H9 (cell line): Measurements from ENCODE around the gene ZNF202. TPM values are rescaled to one million over a fixed set of nuclear protein-coding genes. Genes with fewer than 3 reads are reported as not detected.
A peak's percentile ranks its signal among the peaks of the same experiment; 100 is the strongest.

Source experiments
- DNase-seq: peaks from one replicate; pipeline ENCODE4 v3.0.0-alpha.2; 2017
- H2AFZ ChIP-seq: one replicate; pipeline ENCODE4 v1.6.1; 2013; ENCODE audit warnings: mild to moderate bottlenecking, low read length, control low read depth, moderate library complexity
- H2AK5ac ChIP-seq: 2 replicates; pipeline ENCODE4 v1.6.1; 2013; ENCODE audit warnings: low read length, control low read depth, mixed read lengths; ENCODE audit not compliant: insufficient read length
- H2BK120ac ChIP-seq: one replicate; pipeline ENCODE4 v1.6.1; 2013; ENCODE audit warnings: low read depth, mild to moderate bottlenecking, low read length, control low read depth, inconsistent platforms; ENCODE audit not compliant: poor library complexity, severe bottlenecking
- H2BK12ac ChIP-seq: 2 replicates; pipeline ENCODE4 v1.6.1; 2013; ENCODE audit warnings: low read length, control low read depth, mixed read lengths, low read depth; ENCODE audit not compliant: insufficient read length
- H2BK15ac ChIP-seq: 2 replicates; pipeline ENCODE4 v1.6.1; 2013; ENCODE audit warnings: low read depth, low read length, control low read depth
- H2BK20ac ChIP-seq: one replicate; pipeline ENCODE4 v1.6.1; 2013; ENCODE audit warnings: low read depth, mild to moderate bottlenecking, low read length, control low read depth, inconsistent platforms; ENCODE audit not compliant: poor library complexity, severe bottlenecking
- H2BK5ac ChIP-seq: 2 replicates; pipeline ENCODE4 v1.6.1; 2013; ENCODE audit warnings: low read length, control low read depth, mixed read lengths; ENCODE audit not compliant: insufficient read length
- H3K14ac ChIP-seq: 2 replicates; pipeline ENCODE4 v1.6.1; 2013; ENCODE audit warnings: low read length, control low read depth; ENCODE audit not compliant: insufficient read depth
- H3K18ac ChIP-seq: 2 replicates; pipeline ENCODE4 v1.6.1; 2013; ENCODE audit warnings: low read depth, mild to moderate bottlenecking, mixed read lengths, low read length, control low read depth; ENCODE audit not compliant: insufficient read length
- H3K23ac ChIP-seq: 2 replicates; pipeline ENCODE4 v1.6.1; 2013; ENCODE audit warnings: low read length, control low read depth, mixed read lengths, low read depth; ENCODE audit not compliant: insufficient read length
- H3K23me2 ChIP-seq: 2 replicates; pipeline ENCODE4 v1.6.1; 2013; ENCODE audit warnings: low read depth, mild to moderate bottlenecking, mixed read lengths, low read length, control low read depth; ENCODE audit not compliant: insufficient read length, poor library complexity, severe bottlenecking
- H3K27ac ChIP-seq: 2 replicates; pipeline ENCODE4 v1.5.1; 2013; ENCODE audit warnings: low read length, control low read depth, mixed read lengths, low read depth; ENCODE audit not compliant: insufficient read length
- H3K27me3 ChIP-seq: 2 replicates; pipeline ENCODE4 v1.6.1; 2013; ENCODE audit warnings: low read length, control low read depth, inconsistent platforms; ENCODE audit not compliant: insufficient read depth
- H3K4ac ChIP-seq: 2 replicates; pipeline ENCODE4 v1.6.1; 2013; ENCODE audit warnings: low read depth, mild to moderate bottlenecking, control low read depth, inconsistent platforms, low read length, moderate library complexity
- H3K4me1 ChIP-seq: 2 replicates; pipeline ENCODE4 v1.6.1; 2013; ENCODE audit warnings: low read length, control low read depth, inconsistent platforms; ENCODE audit not compliant: insufficient read depth
- H3K4me2 ChIP-seq: 2 replicates; pipeline ENCODE4 v1.6.1; 2013; ENCODE audit warnings: low read length, control low read depth, mixed read lengths; ENCODE audit not compliant: insufficient read length, insufficient read depth
- H3K56ac ChIP-seq: 2 replicates; pipeline ENCODE4 v1.6.1; 2013; ENCODE audit warnings: low read depth, mild to moderate bottlenecking, mixed read lengths, low read length, control low read depth; ENCODE audit not compliant: insufficient read length
- H3K79me1 ChIP-seq: 2 replicates; pipeline ENCODE4 v1.6.1; 2013; ENCODE audit warnings: low read depth, mild to moderate bottlenecking, moderate library complexity, low read length, control low read depth, inconsistent platforms; ENCODE audit not compliant: insufficient read depth, poor library complexity, severe bottlenecking
- H3K79me2 ChIP-seq: 2 replicates; pipeline ENCODE4 v1.6.1; 2013; ENCODE audit warnings: low read length, control low read depth, inconsistent platforms; ENCODE audit not compliant: insufficient read depth
- H3K9ac ChIP-seq: 2 replicates; pipeline ENCODE4 v1.6.1; 2013; ENCODE audit warnings: low read length, control low read depth, mixed read lengths; ENCODE audit not compliant: insufficient read length; ENCODE audit errors: extremely low read depth
- H3K9me3 ChIP-seq: one replicate; pipeline ENCODE4 v1.6.1; 2013; ENCODE audit warnings: low read depth, low read length, inconsistent platforms; ENCODE audit not compliant: control insufficient read depth
- H3T11ph ChIP-seq: one replicate; pipeline ENCODE4 v1.6.1; 2013; ENCODE audit warnings: mild to moderate bottlenecking, low read length, control low read depth, inconsistent platforms
- H4K20me1 ChIP-seq: one replicate; pipeline ENCODE4 v1.6.1; 2013; ENCODE audit not compliant: control insufficient read depth, insufficient read length, insufficient read depth
- H4K5ac ChIP-seq: 2 replicates; pipeline ENCODE4 v1.6.1; 2013; ENCODE audit warnings: low read depth, mild to moderate bottlenecking, mixed read lengths, low read length, control low read depth; ENCODE audit not compliant: insufficient read length
- H4K8ac ChIP-seq: replicated peaks from 2 replicates; pipeline ENCODE4 v1.6.1; 2013; ENCODE audit warnings: low read length, control low read depth, mixed read lengths, low read depth; ENCODE audit not compliant: insufficient read length
- H4K91ac ChIP-seq: 2 replicates; pipeline ENCODE4 v1.6.1; 2013; ENCODE audit warnings: low read depth, mild to moderate bottlenecking, moderate library complexity, mixed read lengths, low read length, control low read depth; ENCODE audit not compliant: insufficient read length
- H3K27ac Mint-ChIP-seq, 3 experiments: 2 replicates in 2 of 3; 3 replicates in 1 of 3; pipeline ENCODE4 v1.8.0; 2020 to 2021; ENCODE audit warnings: mixed read lengths in 3 of 3, mild to moderate bottlenecking in 1 of 3, moderate library complexity in 1 of 3
- H3K27me3 Mint-ChIP-seq: 2 replicates; pipeline ENCODE4 v1.8.0; 2021; ENCODE audit warnings: low read depth, mild to moderate bottlenecking, moderate library complexity, mixed read lengths
- H3K36me3 Mint-ChIP-seq, 3 experiments: 2 replicates in 2 of 3; 3 replicates in 1 of 3; pipeline ENCODE4 v1.8.0; 2020 to 2021; ENCODE audit warnings: low read depth in 3 of 3, mixed read lengths in 3 of 3; ENCODE audit not compliant: insufficient read depth in 1 of 3
- H3K4me1 Mint-ChIP-seq, 2 experiments: 2 replicates each; pipeline ENCODE4 v1.8.0; 2020; ENCODE audit warnings: mixed read lengths in 2 of 2
- H3K4me3 Mint-ChIP-seq, 2 experiments: 2 replicates in 1 of 2; 3 replicates in 1 of 2; pipeline ENCODE4 v1.8.0; 2020 to 2021; ENCODE audit warnings: mild to moderate bottlenecking in 2 of 2, mixed read lengths in 2 of 2, moderate library complexity in 1 of 2
- H3K9me3 Mint-ChIP-seq, 2 experiments: 2 replicates in 1 of 2; 3 replicates in 1 of 2; pipeline ENCODE4 v1.8.0; 2020; ENCODE audit warnings: mild to moderate bottlenecking in 2 of 2, mixed read lengths in 2 of 2, moderate library complexity in 1 of 2
- WGBS: extraction: QIAGEN DNeasy Blood & Tissue Kit; methylation state at CpG from one replicate; pipeline ENCODE4 v1.1.7; 2013; ENCODE audit warnings: missing lambda C conversion rate, low lambda C conversion rate, mixed read lengths; ENCODE audit not compliant: insufficient read length; ENCODE audit errors: extremely low coverage; 5-methylcytosine and 5-hydroxymethylcytosine counted together
- long read RNA-seq: library from polyadenylated mRNA; unstranded; transcript quantifications from one replicate; pipeline ENCODE4 v2.0.0, GENCODE V29; 2020
- total RNA-seq: library from RNA; stranded (reverse); gene quantifications from 2 replicates; pipeline ENCODE4 v1.2.1, GENCODE V29; 2021
- TF ChIP-seq, protein P1 (sequence below): fragments of 200-600 bp; sonication (generic); conservative IDR thresholded peaks from 3 replicates; pipeline ENCODE4 v1.8.0; 2021; ENCODE audit warnings: antibody characterized with exemption, mild to moderate bottlenecking

Gene ZNF202
- total RNA-seq, result 46.5 and 49.2 TPM in 2 replicates
- long read RNA-seq, full-length matches to known transcripts, result 41 of 243 reads
- long read RNA-seq, partial matches to known transcripts, result 6 of 243 reads
- long read RNA-seq, other reads (novel, unspliced or antisense), result 196 of 243 reads

GRCh38 chr11:123741159-123742030 lies at the start of gene ZNF202:
TSS of gene ZNF202 (minus strand) at chr11:123741660. CDS start at chr11:123730888, 10,772 bp downstream.
- H2BK120ac ChIP-seq, result no peak within 1 kb of the TSS
- H3K23ac ChIP-seq, result no peak within 1 kb of the TSS
- H4K20me1 ChIP-seq, result no peaks in the 10 kb centered on the region
- no peak within 1 kb of the TSS for H4K5ac ChIP-seq
- no peak within 1 kb of the TSS for H3T11ph ChIP-seq
- H3K56ac ChIP-seq, result peak within 1 kb of the TSS; percentile 15
- no peak within 1 kb of the TSS for H3K4ac ChIP-seq
- peak within 1 kb of the TSS; percentile 51 for H3K9ac ChIP-seq
- peak within 1 kb of the TSS; percentile 83 for H3K27ac ChIP-seq
- no peak within 1 kb of the TSS for H2AK5ac ChIP-seq
- H4K91ac ChIP-seq, result no peak within 1 kb of the TSS
- H2BK15ac ChIP-seq, result no peak within 1 kb of the TSS
- Mint-ChIP-seq H3K9me3 (peaks cover 24 to 29% of the 10 kb centered on the region in 2 experiments), H3K36me3 (peaks cover 0 to 42% (median 41%) of the 10 kb centered on the region in 3 experiments), H3K27ac (peak within 1 kb of the TSS; percentile 85 to 98 (median 93)), H3K4me1 (peaks cover 47 to 48% of the 10 kb centered on the region in 2 experiments), H3K27me3 (no peaks in the 10 kb centered on the region), H3K4me3 (peak within 1 kb of the TSS; percentile 95 to 97)
- no peak within 1 kb of the TSS for H3K14ac ChIP-seq
- H2BK5ac ChIP-seq, result no peak within 1 kb of the TSS
- H4K8ac ChIP-seq, result no peak within 1 kb of the TSS
- no peak within 1 kb of the TSS for H2AFZ ChIP-seq
- no CpG with 5 or more reads among the region's 67 CpGs for WGBS
- H3K27me3 ChIP-seq, result no peaks in the 10 kb centered on the region
- H3K23me2 ChIP-seq, result peaks cover 8% of the 10 kb centered on the region
- H3K9me3 ChIP-seq, result peaks cover 19% of the 10 kb centered on the region
- H3K79me2 ChIP-seq, result peaks cover 31% of the 10 kb centered on the region; the same call in 1 of the 2 replicates
- H2BK12ac ChIP-seq, result no peak within 1 kb of the TSS
- H3K4me2 ChIP-seq, result peak within 1 kb of the TSS; percentile 74
- H2BK20ac ChIP-seq, result no peak within 1 kb of the TSS
- TF ChIP-seq, protein P1, sequence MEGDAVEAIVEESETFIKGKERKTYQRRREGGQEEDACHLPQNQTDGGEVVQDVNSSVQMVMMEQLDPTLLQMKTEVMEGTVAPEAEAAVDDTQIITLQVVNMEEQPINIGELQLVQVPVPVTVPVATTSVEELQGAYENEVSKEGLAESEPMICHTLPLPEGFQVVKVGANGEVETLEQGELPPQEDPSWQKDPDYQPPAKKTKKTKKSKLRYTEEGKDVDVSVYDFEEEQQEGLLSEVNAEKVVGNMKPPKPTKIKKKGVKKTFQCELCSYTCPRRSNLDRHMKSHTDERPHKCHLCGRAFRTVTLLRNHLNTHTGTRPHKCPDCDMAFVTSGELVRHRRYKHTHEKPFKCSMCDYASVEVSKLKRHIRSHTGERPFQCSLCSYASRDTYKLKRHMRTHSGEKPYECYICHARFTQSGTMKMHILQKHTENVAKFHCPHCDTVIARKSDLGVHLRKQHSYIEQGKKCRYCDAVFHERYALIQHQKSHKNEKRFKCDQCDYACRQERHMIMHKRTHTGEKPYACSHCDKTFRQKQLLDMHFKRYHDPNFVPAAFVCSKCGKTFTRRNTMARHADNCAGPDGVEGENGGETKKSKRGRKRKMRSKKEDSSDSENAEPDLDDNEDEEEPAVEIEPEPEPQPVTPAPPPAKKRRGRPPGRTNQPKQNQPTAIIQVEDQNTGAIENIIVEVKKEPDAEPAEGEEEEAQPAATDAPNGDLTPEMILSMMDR, result peak; percentile 54; the same call in 2 of the 3 replicates
- H3K18ac ChIP-seq, result no peak within 1 kb of the TSS
- DNase-seq, result peak; percentile 91
- peaks cover 2% of the 10 kb centered on the region for H3K79me1 ChIP-seq
- H3K4me1 ChIP-seq, result peaks cover 8% of the 10 kb centered on the region; the same call in 1 of the 2 replicates
